Hepatocyte (in vitro differentiated cells): ENCODE results near the gene MAST2. TPM values are rescaled to one million over a fixed set of nuclear protein-coding genes. Genes with fewer than 3 reads are reported as not detected.

ENCODE experiments used
- DNase-seq: peaks from one replicate; pipeline ENCODE4 v3.0.0-alpha.2; 2016; ENCODE audit warnings: low spot score
- H2AFZ ChIP-seq: fragments of 200-600 bp; sonication (generic); 2 replicates; pipeline ENCODE4 v1.6.0; 2016; ENCODE audit warnings: antibody characterized with exemption, mild to moderate bottlenecking
- H3K27ac ChIP-seq: fragments of 200-600 bp; sonication (generic); 2 replicates; pipeline ENCODE4 v1.5.1; 2016; ENCODE audit warnings: mild to moderate bottlenecking
- H3K27me3 ChIP-seq: fragments of 200-600 bp; sonication (generic); 2 replicates; pipeline ENCODE4 v1.6.1; 2016
- H3K36me3 ChIP-seq: fragments of 200-600 bp; sonication (generic); replicated peaks from 2 replicates; pipeline ENCODE4 v1.5.1; 2016; ENCODE audit warnings: low read depth; ENCODE audit not compliant: insufficient read depth
- H3K4me1 ChIP-seq: fragments of 200-600 bp; sonication (generic); 2 replicates; pipeline ENCODE4 v1.5.1; 2016; ENCODE audit warnings: mild to moderate bottlenecking, moderate library complexity; ENCODE audit not compliant: insufficient read depth
- H3K4me2 ChIP-seq: fragments of 200-600 bp; sonication (generic); 2 replicates; pipeline ENCODE4 v1.6.0; 2016
- H3K4me3 ChIP-seq: fragments of 200-600 bp; sonication (generic); 2 replicates; pipeline ENCODE4 v1.5.1; 2016; ENCODE audit warnings: mild to moderate bottlenecking
- H3K79me2 ChIP-seq: fragments of 200-600 bp; sonication (generic); 2 replicates; pipeline ENCODE4 v1.6.0; 2017; ENCODE audit warnings: mild to moderate bottlenecking
- H3K9me2 ChIP-seq: fragments of 200-600 bp; sonication (generic); replicated peaks from 2 replicates; pipeline ENCODE4 v1.6.0; 2017; ENCODE audit warnings: mild to moderate bottlenecking; ENCODE audit not compliant: insufficient read depth
- H3K9me3 ChIP-seq: fragments of 200-600 bp; sonication (generic); 2 replicates; pipeline ENCODE4 v1.5.1; 2016; ENCODE audit warnings: low read depth, mild to moderate bottlenecking
- H4K20me1 ChIP-seq: fragments of 200-600 bp; sonication (generic); 2 replicates; pipeline ENCODE4 v1.6.0; 2016; ENCODE audit warnings: mild to moderate bottlenecking; ENCODE audit not compliant: insufficient read depth, poor library complexity, severe bottlenecking
- CTCF ChIP-seq: fragments of 200-600 bp; sonication (generic); IDR thresholded peaks from 2 replicates; pipeline ENCODE4 v1.5.1; 2016; ENCODE audit warnings: antibody characterized with exemption, mild to moderate bottlenecking; ENCODE audit not compliant: poor library complexity
- EZH2 ChIP-seq: fragments of 200-600 bp; sonication (generic); IDR thresholded peaks from 2 replicates; pipeline ENCODE4 v1.6.1; 2016; ENCODE audit warnings: antibody characterized with exemption, mild to moderate bottlenecking, borderline replicate concordance
- EZH2phosphoT487 ChIP-seq: fragments of 200-600 bp; sonication (generic); IDR thresholded peaks from one replicate; pipeline ENCODE4 v1.6.1; 2018; ENCODE audit warnings: antibody characterized with exemption, mild to moderate bottlenecking, low read depth, moderate library complexity; ENCODE audit not compliant: unreplicated experiment, severe bottlenecking
- WGBS: methylation state at CpG from one replicate; pipeline ENCODE4 v1.1.6; 2016; ENCODE audit warnings: low lambda C conversion rate; ENCODE audit errors: missing lambda C conversion rate; 5-methylcytosine and 5-hydroxymethylcytosine counted together
- polyA plus RNA-seq: library from polyadenylated mRNA; unstranded; fragments of >200 nt; fragmentation: Nextera tagmentation; extraction: Ambion mirVana; gene quantifications from 2 replicates; pipeline ENCODE4 v1.2.1, GENCODE V29; 2016
- total RNA-seq: library from RNA; depleted of rRNA; stranded (reverse); fragments of >200 nt; gene quantifications from 2 replicates; pipeline ENCODE4 v1.2.3, GENCODE V29; 2014

The MAST2 gene
- total and polyA plus RNA-seq, 2 experiments from 2014 or later: 25.8 to 33.5 TPM

DNA sequence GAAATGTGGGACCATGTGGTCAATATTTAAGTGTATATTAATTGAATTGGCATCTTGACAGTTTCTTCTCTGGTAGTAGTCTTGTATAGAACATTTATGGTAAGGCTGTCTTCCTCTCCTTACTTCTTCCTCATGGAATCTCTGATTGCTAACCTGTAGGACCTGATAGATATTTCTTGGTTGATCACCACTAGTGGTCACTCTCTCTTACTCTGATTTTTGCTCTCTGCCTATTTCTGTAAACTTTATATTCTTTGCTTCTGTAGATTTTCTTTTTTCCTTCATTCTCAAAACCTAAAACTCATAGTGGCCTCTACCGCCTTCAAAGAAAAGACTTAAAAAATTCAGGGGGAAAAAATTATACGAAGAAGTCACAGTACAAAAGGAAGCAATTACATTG lies 21.2 kb downstream of the MAST2 start:
- no peaks in the 10 kb centered on the region for H4K20me1 ChIP-seq
- WGBS: 98% methylated on average over 2 of the region's 2 CpGs
- no peak overlapping the region for H3K4me3 ChIP-seq

GRCh38 chr1:45827256-45827655 lies 23.8 kb downstream of the MAST2 start:
- no peak overlapping the region for H2AFZ ChIP-seq
- H3K4me1 ChIP-seq: no peaks in the 10 kb centered on the region
- 84% methylated on average over 2 of the region's 2 CpGs for WGBS
- H3K4me3 ChIP-seq: no peak overlapping the region
- DNase-seq: no peak
- H3K27ac ChIP-seq: no peak overlapping the region
- no peaks in the 10 kb centered on the region for H3K9me3 ChIP-seq
- no peaks in the 10 kb centered on the region for H3K9me2 ChIP-seq
- H3K27me3 ChIP-seq: no peaks in the 10 kb centered on the region
- no peaks in the 10 kb centered on the region for H4K20me1 ChIP-seq
- H3K4me2 ChIP-seq: no peak overlapping the region
- H3K79me2 ChIP-seq: peaks cover 18% of the 10 kb centered on the region
- H3K36me3 ChIP-seq: no peaks in the 10 kb centered on the region
- TF ChIP-seq CTCF: no peak
- no peak for TF ChIP-seq EZH2
- no peak for TF ChIP-seq EZH2phosphoT487

More for the DNA sequence above, 21.2 kb downstream of the MAST2 start:
- Histone ChIP-seq H3K36me3 (no peaks in the 10 kb centered on the region), H3K9me2 (no peaks in the 10 kb centered on the region), H3K27me3 (no peaks in the 10 kb centered on the region), H2AFZ (no peak overlapping the region), H3K9me3 (peaks cover 3% of the 10 kb centered on the region), H3K4me1 (no peaks in the 10 kb centered on the region), H3K4me2 (no peak overlapping the region), H3K79me2 (peaks cover 28% of the 10 kb centered on the region), H3K27ac (no peak overlapping the region)
- TF ChIP-seq EZH2 (no peak), EZH2phosphoT487 (no peak)
- no peak for DNase-seq

DNA sequence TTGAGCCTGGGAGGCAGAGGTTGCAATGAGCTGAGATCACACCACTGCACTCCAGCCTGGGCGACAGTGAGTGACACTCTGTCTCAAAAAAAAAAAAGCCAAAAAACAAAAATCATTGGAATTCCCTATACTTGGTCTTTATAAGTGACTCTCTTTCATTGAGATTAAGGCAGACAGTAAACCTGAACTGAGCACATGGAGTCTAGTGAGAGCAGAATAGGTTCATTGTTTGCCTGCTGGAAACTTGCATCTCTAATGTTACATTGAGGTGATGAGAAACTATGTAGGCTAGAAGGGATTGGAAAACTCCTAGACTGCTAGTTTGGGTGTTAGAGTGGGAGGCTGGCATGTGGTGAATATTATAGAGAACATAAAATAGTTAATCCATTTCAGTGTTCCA lies 25.4 kb downstream of the MAST2 start:
- Histone ChIP-seq H3K4me1 (no peaks in the 10 kb centered on the region), H3K36me3 (no peaks in the 10 kb centered on the region), H3K27me3 (no peaks in the 10 kb centered on the region), H3K4me3 (no peak overlapping the region), H4K20me1 (no peaks in the 10 kb centered on the region), H2AFZ (no peak overlapping the region), H3K79me2 (peaks cover 12% of the 10 kb centered on the region), H3K4me2 (no peak overlapping the region), H3K9me3 (no peaks in the 10 kb centered on the region), H3K27ac (no peak overlapping the region), H3K9me2 (no peaks in the 10 kb centered on the region)
- WGBS: 91% methylated on average over 1 of the region's 1 CpG
- no peak for DNase-seq
- TF ChIP-seq CTCF: no peak
- TF ChIP-seq EZH2phosphoT487: no peak
- no peak for TF ChIP-seq EZH2

DNA sequence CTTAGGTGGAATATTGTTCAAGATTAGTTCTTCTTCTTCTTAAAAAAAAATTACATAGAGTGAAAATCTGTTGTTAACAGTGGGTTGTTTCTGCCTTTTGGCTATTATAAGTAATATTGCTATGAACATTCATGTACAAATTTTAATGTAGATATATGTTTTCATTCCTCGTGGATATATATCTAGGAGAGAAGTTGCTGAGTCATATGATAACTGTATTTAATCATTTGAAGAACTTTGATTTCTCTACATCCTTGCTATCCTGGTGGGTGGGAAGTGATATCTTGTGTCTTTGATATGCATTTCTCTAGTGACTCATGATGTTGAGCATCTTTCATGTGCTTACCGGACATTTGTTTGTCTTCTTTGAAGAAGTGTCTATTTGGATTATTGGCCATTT lies 29.9 kb downstream of the MAST2 start:
- TF ChIP-seq CTCF: no peak
- no peak for TF ChIP-seq EZH2phosphoT487
- no peak for TF ChIP-seq EZH2
- Histone ChIP-seq H3K9me3 (no peaks in the 10 kb centered on the region), H2AFZ (no peak overlapping the region), H4K20me1 (no peaks in the 10 kb centered on the region), H3K27ac (no peak overlapping the region), H3K4me3 (no peak overlapping the region), H3K4me2 (no peak overlapping the region), H3K36me3 (no peaks in the 10 kb centered on the region), H3K9me2 (no peaks in the 10 kb centered on the region), H3K79me2 (no peaks in the 10 kb centered on the region), H3K4me1 (no peaks in the 10 kb centered on the region), H3K27me3 (no peaks in the 10 kb centered on the region)
- no peak for DNase-seq
- WGBS: 94% methylated on average over 2 of the region's 2 CpGs
